RWPE1 (cell line): ENCODE results near the gene PTPRE.

Source experiments
- CTCF ChIA-PET: fragments of 350-600 bp; sonication (Branson Sonifier 250); formaldehyde crosslinking; extraction: SDS; loops from one replicate; lab custom pipeline; 2021; lab: Yijun Ruan, JAX
- POLR2A ChIA-PET: fragments of 400-600 bp; formaldehyde crosslinking; extraction: SDS; loops from one replicate; lab custom pipeline; 2020; ENCODE audit warnings: antibody characterized with exemption; ENCODE audit not compliant: low non-redundant PET; lab: Yijun Ruan, JAX
- DNase-seq: peaks from one replicate; pipeline ENCODE4 v3.0.0; 2012; ENCODE audit warnings: low spot score
- H3K27ac ChIP-seq: fragments of 450-650 bp; 2 replicates; pipeline ENCODE4 v1.5.1; 2017
- CTCF ChIP-seq: fragments of 450-650 bp; conservative IDR thresholded peaks from 2 replicates; pipeline ENCODE4 v1.5.1; 2017; ENCODE audit warnings: low read depth, mild to moderate bottlenecking

Gene PTPRE

DNA sequence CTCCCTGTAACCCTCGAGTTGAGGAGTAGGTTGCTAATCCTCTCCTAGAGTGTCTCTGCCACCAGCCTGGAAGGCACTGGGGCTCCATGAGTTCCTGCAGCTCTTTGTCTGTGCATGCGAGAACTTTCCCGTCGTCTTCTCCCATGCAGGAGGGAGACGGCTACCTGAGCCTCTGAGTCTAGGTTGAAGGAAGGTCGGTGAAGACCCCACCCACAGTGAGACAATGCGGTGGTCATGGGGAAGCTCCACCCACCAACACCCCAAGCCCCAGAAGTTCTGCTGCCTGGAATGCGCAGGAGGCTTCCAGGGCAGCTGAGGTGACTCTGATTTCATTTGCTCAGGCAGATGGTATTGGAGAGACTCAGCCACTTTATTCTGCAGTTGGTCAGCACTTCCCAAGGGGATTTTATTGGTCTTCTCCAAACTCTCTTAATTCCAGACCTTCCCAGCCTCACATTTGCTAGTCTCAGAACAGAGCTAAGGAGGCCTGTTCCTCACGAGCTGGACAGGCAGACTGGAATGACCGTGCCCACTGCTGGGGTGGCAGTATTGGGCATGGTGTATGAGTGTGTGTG is 36.5 kb downstream of the PTPRE start:
- no peak overlapping the region for H3K27ac ChIP-seq
- CTCF ChIA-PET: no interaction called here
- no peak for TF ChIP-seq CTCF
- POLR2A ChIA-PET: no interaction called here
- no peak for DNase-seq

DNA sequence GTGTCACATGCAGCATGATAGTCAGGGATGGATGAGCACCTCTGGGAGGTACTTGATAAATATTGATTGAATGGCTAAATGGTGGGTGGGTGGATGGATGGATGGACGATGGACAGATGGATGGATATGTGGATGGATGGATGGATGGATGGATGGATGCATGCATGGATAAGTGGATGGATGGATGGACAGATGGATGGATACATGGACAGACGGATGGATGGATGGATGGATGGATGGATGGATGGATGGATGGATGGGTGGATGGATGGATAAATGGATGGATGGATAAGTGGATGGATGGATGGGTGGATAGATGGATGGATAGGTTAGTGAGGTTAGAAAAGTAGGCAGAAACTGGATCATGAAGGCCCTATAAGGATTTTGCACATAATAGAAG is 37.4 kb downstream of the PTPRE start:
- TF ChIP-seq CTCF: no peak
- ChIA-PET POLR2A (no interaction called here), CTCF (no interaction called here)
- DNase-seq: no peak
- no peak overlapping the region for H3K27ac ChIP-seq

- no peak for TF ChIP-seq CTCF
- H3K27ac ChIP-seq: peak overlapping the region; percentile 70
- ChIA-PET POLR2A (no interaction called here), CTCF (interaction anchor here (0.6 to 1.0 kb wide), 2 partner anchors 43 to 66 kb away, joined by 3 read pairs; no protein-coding TSS in a partner anchor)
- peak; percentile 83 for DNase-seq
Measured at GRCh38 chr10:127945341-127945758, 38.4 kb downstream of the PTPRE start.

DNA sequence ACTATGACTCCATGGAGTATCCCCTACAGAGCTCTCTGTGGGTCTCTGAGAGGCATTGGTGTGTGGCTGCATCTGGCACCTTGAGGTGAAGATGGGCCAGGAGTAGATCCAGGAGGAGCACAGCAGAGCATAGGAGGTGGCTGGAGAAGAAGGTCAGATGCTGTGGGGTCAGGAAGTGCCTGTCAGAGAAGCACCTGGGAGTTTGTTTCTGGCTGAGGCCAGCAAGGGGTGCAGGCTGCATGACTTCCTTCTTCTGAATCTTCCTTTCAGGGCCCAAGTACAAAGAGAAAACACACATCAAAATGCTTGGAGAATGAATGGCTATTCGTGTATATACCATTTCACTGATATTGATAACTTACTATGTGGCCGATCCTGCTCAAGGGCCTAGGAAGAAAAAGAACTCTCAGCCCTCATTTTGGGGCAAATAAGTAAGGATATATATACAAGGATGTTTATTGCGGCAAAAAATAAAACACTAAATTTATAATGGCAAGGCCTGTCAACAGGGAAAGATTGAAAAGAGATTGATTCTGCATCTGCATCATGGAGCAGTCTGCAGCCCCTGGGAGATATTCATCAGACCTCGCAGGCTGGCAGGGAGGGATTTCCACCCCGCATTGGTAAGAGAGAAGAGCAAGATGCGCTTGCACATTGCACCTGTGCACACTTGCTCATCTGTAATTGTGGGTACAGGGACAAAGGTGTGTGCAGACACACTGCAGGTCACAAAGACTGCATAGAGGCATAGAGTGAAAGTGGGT is 39.2 kb downstream of the PTPRE start:
- no peak for TF ChIP-seq CTCF
- DNase-seq: no peak
- CTCF ChIA-PET: interaction anchor here (0.7 to 1.0 kb wide), 2 partner anchors 66 to 187 kb away, joined by 3 read pairs; no protein-coding TSS in a partner anchor
- H3K27ac ChIP-seq: peak overlapping the region; percentile 70
- POLR2A ChIA-PET: no interaction called here

DNA sequence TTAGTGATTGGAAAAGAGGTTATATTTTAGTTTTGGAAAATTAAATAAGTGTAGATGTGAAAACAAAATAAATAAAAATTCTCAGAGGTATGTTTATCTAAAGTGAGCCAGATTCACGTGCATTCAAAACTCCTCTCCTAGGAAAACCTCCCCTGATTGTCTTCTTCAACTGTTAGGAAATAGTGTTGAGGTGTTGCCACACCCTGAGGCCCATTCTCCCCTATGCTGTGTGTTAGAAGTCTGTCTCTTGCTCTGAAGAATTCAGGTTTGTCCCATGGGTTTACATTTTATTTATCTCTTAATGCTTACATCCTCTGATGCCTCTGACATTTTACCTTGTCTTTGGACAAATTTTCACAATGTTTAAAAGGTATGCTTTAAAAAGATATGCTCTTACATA is 40.3 kb downstream of the PTPRE start:
- CTCF ChIA-PET: no interaction called here
- no peak for TF ChIP-seq CTCF
- DNase-seq: peak; percentile 20
- POLR2A ChIA-PET: no interaction called here
- H3K27ac ChIP-seq: no peak overlapping the region

DNA sequence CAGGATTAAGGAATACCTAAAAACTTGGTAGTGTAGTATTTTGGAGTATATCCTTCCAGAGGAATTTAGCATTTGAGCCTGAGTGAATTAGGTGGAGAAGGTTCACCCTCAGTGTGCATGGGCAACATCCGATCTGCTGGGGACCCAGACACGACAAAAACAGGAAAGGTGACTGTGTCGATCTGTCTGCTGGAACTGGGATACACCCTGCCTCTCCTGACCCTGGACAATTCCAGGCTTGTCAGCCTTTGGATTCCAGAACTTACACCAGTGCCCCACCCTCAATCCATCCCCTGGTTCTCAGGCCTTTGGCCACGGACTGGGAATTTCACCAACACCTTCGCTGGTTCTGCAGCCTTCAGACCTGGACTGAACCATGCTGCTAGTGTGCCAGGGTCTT is 41.9 kb downstream of the PTPRE start:
- TF ChIP-seq CTCF: no peak
- ChIA-PET CTCF (no interaction called here), POLR2A (no interaction called here)
- DNase-seq: peak; percentile 61
- peak overlapping the region; percentile 74 for H3K27ac ChIP-seq
